GM23338 (cell line): ENCODE data around the gene LPIN1.

Experiments used
- CTCF ChIP-seq, 2 experiments: fragments of 200-600 bp in 1 of 2; sonication (generic) in 1 of 2; conservative IDR thresholded peaks; 2 replicates each; pipeline versions ENCODE4 v1.5.1 to v1.6.1; 2016 to 2017; ENCODE audit warnings: antibody characterized with exemption in 2 of 2, low read depth in 2 of 2, mild to moderate bottlenecking in 2 of 2, moderate library complexity in 1 of 2
- EZH2 ChIP-seq: fragments of 200-600 bp; sonication (generic); IDR thresholded peaks from one replicate; pipeline ENCODE4 v1.8.0; 2017; ENCODE audit warnings: antibody characterized with exemption, mild to moderate bottlenecking, low read depth; ENCODE audit not compliant: unreplicated experiment
- POLR2AphosphoS5 ChIP-seq: IDR thresholded peaks from 2 replicates; pipeline ENCODE4 v1.6.1; 2016; ENCODE audit warnings: antibody characterized with exemption, low read depth

- no peak for TF ChIP-seq POLR2AphosphoS5
- no peak for TF ChIP-seq EZH2
- no peak for TF ChIP-seq CTCF (conservative IDR thresholded peaks at IDR 0.05; ENCODE audit: low read depth in 2 of 2)
These were observed 43.8 kb downstream of the LPIN1 start for GRCh38 chr2:11790228-11790627.
